GM12892 (cell line): Measurements from ENCODE around the gene PDLIM1.

Source experiments
- POLR2A ChIP-seq: IDR thresholded peaks from 2 replicates; pipeline ENCODE4 v1.6.1; 2011; ENCODE audit warnings: low read depth, low read length, control low read depth
- POLR2AphosphoS5 ChIP-seq: IDR thresholded peaks from 2 replicates; pipeline ENCODE4 v1.6.1; 2011; ENCODE audit warnings: low read depth, low read length, control low read depth

DNA sequence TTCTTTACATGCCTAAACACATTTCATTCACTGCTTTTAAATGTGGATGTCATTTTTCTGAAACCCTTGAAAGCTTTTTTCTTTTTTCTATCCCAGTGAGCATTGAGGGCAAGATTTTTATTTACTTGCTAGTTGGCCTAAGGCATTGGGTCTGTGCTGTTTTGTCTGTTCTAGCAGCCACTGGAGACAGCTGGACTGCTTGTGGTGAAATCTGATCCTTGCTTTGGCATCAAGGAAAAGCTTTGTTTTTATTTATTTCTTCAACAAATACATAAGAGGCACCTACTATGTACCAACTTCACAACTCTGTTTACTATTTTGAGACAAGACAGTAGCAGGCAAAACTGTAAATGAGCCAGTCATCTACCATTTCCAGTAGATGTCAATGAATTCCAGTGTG lies 28.4 kb upstream of the PDLIM1 start:
- TF ChIP-seq POLR2A (no peak), POLR2AphosphoS5 (no peak)
